HG03457 (cell line): ENCODE data around the gene FNBP1L.

Experiments
- ATAC-seq: cut with Tn5 transposase; IDR thresholded peaks from one replicate; pipeline ENCODE4 v1.9.1; 2021; ENCODE audit warnings: moderate number of reproducible peaks; ENCODE audit not compliant: unreplicated experiment

Gene FNBP1L

GRCh38 chr1:93447481-93448291 lies at the start of gene FNBP1L:
Gene FNBP1L, plus strand, starts transcription at chr1:93448118. Its CDS starts 164 bp downstream, at chr1:93448282.
- no peak for ATAC-seq

- ATAC-seq: no peak
These were observed 48.1 kb upstream of the FNBP1L start for GRCh38 chr1:93399781-93400180.

GRCh38 chr1:93408203-93408602 lies 39.7 kb upstream of the FNBP1L start:
- ATAC-seq: no peak

DNA sequence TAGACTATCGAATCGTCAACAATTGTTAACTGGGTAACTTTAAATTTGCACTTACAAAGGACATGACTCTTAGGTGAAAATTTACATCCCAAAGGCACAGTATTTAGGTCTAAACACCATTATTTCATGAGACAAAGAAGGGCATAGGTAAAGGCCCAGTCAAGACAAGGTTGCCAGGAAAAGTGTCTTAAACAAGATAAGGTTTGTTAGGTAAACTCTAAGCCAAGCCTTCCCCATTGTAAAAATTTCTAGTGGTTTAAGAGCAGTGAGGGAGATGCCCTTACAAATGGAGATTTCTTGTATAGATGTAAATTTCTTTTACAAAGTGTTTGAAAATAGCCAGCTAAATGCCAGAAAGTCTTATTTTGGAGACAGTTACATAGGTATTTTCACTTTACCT lies 36.9 kb upstream of the FNBP1L start:
- ATAC-seq: no peak

GRCh38 chr1:93414749-93415148 lies 33.2 kb upstream of the FNBP1L start:
- ATAC-seq: no peak

- no peak for ATAC-seq
These were observed 32.6 kb upstream of the FNBP1L start for GRCh38 chr1:93415296-93415695.

- ATAC-seq: no peak
These were observed 31.7 kb upstream of the FNBP1L start for GRCh38 chr1:93416183-93416582.

- ATAC-seq: no peak
These were observed 28.6 kb upstream of the FNBP1L start for GRCh38 chr1:93419344-93419743.

GRCh38 chr1:93420400-93420799 lies 27.5 kb upstream of the FNBP1L start:
- no peak for ATAC-seq

DNA sequence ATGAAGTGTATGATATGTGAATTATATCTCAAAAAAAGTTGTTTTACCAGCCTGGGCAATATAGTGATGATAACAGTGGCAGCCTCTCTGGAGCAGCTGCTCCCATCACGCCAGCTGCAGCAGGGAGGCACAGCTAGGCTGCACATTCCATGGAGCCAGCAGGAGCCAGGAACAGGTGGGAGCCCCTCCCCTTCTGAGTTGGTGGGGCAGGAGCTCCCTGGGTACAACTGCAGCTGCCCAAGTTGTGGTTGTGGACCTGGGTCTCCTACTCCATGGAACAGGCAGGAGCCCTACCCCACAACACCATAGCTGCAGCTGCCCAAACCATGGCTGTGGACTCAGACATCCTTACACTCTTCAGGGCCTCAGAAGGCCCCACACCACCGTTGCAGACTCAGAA lies 21.7 kb upstream of the FNBP1L start:
- ATAC-seq: no peak

DNA sequence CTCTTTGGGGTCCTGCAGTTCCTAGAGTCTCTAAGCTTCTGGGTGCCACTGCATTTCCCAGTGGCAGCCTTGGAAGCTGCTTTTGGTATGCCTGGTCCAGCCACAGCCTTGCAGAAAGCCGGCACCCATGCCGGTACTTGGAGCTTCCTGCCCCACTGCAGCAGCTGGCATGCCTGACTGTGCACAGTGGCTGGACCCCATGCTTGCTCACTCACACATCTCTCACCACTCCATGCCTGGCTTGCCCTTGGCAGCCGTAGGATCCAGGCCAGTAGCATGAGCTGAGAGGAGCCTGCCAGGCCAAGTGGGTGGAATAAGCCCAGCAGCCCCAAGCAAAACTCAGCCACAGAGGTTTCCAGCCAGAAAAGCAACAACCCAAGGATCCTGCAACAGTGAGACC lies 20.3 kb upstream of the FNBP1L start:
- ATAC-seq: no peak

GRCh38 chr1:93433407-93433961 lies 14.4 kb upstream of the FNBP1L start:
- ATAC-seq: no peak

DNA sequence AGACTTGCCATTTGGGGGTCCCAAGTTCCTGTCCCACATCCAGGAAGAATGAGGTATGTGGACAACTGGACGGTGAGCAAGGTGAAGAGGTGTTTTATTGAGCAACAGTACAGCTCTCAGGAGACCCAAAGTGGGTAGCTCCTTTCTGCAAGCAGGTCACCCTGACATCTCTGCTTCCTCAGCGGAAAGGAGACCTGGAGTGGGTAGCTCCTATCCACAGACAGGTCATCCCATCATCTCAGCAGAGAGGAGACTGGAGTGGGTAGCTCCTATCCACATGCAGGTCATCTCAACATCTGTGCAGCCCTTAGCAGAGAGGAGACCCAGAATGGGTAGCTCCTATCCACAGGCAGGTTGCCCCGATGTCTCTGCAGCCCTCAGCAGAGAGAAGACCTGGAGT lies 13.8 kb upstream of the FNBP1L start:
- ATAC-seq: no peak

DNA sequence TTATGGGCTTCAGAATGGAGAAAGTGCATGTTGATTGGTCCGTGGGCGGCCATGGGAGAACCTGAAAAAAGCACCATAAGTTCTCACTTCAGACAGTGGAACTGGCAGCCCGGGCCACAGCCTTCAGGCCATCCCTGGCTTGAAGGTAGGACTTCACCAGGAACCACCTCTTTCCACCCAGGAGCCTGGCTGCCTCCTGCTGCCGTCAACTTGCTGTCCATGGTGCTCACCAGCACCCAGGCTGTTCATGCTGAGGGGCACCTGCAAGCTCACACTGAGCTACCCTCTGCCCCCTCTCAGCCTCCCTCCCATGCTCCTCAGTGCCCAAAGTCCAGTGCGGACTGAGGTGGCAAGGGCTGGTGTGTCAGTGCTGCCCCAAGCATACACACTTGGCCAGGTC lies 12.9 kb upstream of the FNBP1L start:
- no peak for ATAC-seq

DNA sequence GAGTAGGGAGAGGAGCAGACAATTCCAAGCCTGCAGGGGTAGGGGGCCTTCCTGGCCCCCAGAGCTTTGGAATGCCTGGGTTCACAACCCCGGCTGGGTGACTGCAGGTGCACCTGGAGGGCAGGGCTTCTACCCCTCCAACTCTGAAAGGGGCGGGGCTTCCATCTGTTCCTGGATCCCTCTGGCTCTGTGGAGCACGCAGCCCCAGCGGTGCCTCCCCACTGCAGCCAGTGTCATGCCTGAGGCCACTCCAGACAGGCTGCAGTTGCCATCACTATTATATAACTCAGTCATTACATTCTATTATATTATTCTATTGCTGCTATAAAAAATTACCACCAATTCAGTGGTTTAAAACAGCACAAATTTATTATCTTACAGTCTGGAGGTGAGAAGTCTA lies 12.5 kb upstream of the FNBP1L start:
- ATAC-seq: no peak

DNA sequence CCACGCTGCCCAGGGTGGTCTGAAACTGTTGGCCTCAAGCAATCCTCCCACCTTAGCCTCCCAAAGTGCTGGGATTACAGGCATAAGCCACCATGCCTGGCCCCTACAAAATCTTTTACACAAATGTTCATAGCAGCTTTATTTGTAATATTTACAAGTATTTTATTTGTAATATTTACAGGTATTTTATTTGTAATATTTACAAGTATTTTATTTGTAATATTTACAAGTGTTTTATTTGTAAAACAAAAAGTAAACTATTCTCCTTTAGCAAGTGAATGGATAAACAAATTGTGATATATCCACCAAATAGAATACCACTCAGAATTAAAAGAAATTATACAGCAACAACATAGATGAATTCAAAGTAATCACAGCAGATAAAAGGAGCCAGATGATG lies 11.4 kb upstream of the FNBP1L start:
- ATAC-seq: no peak

DNA sequence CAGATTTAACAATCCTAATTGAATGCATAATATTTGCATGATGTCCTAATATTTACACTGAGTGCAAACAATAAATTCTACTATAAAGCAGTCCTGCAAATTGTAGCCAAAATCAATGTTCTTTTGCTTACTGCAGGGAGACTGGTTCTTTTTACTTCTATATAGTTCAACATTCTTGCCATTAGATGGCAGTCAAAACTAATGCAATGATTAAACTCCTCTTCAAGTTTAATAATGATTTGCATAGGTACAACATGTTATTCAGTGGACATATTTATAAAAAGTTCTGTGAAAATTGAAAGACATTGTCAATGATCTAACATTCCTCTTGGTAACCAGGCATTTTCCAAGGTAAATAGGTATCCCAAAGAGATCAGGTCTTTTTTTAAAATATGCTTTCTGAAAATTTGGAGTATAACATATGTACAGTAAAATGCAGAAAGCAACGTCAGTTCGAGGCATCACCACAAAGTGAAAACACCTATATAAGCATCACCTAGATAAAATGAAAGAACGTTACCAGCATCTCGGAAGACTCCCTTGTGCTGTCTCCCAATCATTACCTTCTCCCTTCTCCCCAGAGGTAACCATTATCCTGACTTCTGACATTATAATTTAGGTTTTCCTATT lies 9.8 kb upstream of the FNBP1L start:
- no peak for ATAC-seq

DNA sequence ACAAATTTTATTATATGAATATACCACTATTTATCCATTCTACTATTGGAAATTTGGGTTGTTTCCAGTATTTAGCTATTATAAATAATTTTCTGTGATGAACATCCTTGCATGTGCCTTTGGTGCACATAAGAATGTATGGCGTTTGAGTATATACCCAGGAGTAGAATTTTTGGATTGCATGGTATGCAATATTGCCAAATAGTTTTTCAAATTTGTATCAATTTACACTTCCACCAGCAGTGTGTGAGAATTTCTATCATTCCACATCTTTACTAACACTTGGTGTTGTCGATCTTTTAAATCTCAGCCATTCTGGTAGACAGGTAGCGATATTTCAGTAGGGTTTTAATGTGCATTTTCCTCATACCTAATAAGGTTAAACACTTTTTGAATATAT lies 9.2 kb upstream of the FNBP1L start:
- no peak for ATAC-seq

GRCh38 chr1:93440272-93440671 lies 7.6 kb upstream of the FNBP1L start:
- ATAC-seq: no peak

GRCh38 chr1:93440706-93441105 lies 7.2 kb upstream of the FNBP1L start:
- no peak for ATAC-seq

- no peak for ATAC-seq
These were observed 6.3 kb upstream of the FNBP1L start for GRCh38 chr1:93441589-93441988.

DNA sequence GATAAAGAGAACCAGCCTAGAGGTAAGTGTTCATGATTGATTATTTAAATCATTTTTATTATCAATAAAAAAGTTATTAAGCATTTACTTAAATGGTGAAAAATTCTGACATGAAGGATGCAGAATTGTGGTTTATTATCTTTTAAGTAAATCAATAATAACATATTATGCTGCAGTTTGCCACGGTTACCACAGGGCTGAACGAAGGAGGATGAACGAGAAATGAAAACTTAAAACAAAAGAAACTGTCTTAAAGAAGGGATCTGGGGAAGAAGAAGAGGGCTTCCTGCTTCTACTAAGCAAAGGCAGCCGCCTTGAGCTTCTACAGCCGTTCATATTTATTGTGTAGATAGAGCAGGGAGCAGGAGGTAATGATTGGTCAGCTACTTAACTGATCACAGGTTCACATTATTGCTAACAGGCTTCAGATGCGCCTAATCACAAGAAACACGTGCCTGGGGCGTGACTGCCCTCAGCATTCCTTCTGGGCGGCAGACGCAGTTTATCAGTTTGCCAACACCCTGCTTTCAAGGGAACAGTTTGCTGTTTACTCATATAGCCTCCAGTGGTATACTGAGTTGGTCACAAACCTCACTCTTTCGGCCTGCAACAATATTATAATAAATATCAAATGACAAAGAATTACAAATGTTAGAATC lies 5.8 kb upstream of the FNBP1L start:
- ATAC-seq: no peak
